OCI-LY1 (cell line): Measurements from ENCODE around the gene DNAH14.

ENCODE experiments used
- CTCF ChIP-seq: fragments of 200-600 bp; sonication (generic), shearing (Covaris generic); IDR thresholded peaks from 2 replicates; pipeline ENCODE4 v1.5.1; 2017; ENCODE audit warnings: mild to moderate bottlenecking, antibody characterized with exemption, low read length, moderate library complexity, mixed read lengths
- EZH2 ChIP-seq: fragments of 200-600 bp; sonication (generic), shearing (Covaris generic); IDR thresholded peaks from 2 replicates; pipeline ENCODE4 v1.8.0; 2017; ENCODE audit warnings: borderline replicate concordance, mixed run types, mild to moderate bottlenecking, antibody characterized with exemption, low read length, moderate library complexity, mixed read lengths

- TF ChIP-seq CTCF, result no peak
- no peak for TF ChIP-seq EZH2
These were observed 134.2 kb downstream of the DNAH14 start for GRCh38 chr1:225063722-225064121.
